PC-9 (cell line): ENCODE results near the gene COG3.

Experiments
- EZH2 ChIP-seq: fragments of 200-600 bp; sonication (generic); IDR thresholded peaks from 2 replicates; pipeline ENCODE4 v1.8.0; 2017; ENCODE audit warnings: antibody characterized with exemption, low read depth
- TF ChIP-seq, protein P1 (sequence below): fragments of 200-600 bp; sonication (generic); conservative IDR thresholded peaks from 2 replicates; pipeline ENCODE4 v1.6.1; 2017; ENCODE audit warnings: mixed run types, antibody characterized with exemption, mild to moderate bottlenecking, moderate library complexity

DNA sequence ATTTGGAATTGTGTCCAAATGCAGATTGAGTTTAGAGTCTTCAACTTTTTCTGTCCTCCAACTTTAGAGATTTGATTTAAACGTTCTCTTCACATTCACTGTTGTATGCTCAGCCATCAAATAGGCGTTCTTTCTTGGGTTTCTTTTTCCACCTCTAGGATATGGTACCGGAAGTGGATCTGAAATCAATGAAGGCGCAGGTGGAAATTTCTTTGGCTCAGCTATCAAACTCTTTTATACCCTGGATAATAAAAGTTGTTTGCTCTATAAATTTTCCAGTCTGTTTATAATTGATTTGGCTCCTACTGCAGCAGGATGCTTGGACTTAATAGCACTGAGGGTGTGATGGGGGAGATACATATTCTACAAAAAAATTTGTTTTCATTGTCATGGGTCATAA lies 1.6 kb downstream of the COG3 start:
- TF ChIP-seq, protein P1, sequence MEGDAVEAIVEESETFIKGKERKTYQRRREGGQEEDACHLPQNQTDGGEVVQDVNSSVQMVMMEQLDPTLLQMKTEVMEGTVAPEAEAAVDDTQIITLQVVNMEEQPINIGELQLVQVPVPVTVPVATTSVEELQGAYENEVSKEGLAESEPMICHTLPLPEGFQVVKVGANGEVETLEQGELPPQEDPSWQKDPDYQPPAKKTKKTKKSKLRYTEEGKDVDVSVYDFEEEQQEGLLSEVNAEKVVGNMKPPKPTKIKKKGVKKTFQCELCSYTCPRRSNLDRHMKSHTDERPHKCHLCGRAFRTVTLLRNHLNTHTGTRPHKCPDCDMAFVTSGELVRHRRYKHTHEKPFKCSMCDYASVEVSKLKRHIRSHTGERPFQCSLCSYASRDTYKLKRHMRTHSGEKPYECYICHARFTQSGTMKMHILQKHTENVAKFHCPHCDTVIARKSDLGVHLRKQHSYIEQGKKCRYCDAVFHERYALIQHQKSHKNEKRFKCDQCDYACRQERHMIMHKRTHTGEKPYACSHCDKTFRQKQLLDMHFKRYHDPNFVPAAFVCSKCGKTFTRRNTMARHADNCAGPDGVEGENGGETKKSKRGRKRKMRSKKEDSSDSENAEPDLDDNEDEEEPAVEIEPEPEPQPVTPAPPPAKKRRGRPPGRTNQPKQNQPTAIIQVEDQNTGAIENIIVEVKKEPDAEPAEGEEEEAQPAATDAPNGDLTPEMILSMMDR, result no peak
- no peak for TF ChIP-seq EZH2
